ENCODE measurements around the gene OSGIN1.
"Not testable (repeated sequence)": the region's sequence is repeated elsewhere in the genome, so short reads cannot be mapped to it uniquely, and the experiment has no call there.

OSGIN1 gene

DNA sequence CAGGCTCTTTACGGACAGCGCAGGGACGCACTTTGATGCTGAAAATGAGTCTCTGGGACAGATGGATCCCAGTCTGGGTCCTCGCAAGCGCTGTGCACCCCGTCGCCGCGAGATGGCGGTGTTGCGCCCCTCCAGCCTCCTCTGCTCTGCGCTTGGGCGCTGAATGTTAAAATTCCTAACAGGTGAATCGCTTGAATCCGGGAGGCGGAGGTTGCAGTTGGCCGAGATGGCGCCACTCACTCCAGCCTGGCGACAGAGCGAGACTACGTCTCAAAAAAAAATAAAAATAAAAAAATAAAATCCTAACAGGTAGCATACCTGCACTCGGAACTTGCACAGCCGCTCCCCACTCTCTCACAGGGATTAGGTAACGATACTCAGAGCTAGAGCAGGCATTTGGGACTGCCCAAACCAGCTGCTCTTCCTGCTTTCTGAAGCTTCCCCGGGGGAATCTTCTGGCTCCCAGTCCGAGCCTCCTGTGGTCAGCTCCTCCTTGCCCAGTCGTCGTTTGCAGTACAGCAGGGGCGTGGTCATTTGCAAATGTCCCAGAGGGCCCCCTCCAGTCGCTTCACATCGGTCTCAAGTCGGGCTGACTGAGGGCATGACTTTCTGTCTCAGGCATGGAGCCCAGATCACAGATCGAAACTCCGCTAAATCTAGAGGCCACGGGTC lies 26.2 kb upstream of the OSGIN1 start:
- DNase-seq = peak; percentile 65

DNA sequence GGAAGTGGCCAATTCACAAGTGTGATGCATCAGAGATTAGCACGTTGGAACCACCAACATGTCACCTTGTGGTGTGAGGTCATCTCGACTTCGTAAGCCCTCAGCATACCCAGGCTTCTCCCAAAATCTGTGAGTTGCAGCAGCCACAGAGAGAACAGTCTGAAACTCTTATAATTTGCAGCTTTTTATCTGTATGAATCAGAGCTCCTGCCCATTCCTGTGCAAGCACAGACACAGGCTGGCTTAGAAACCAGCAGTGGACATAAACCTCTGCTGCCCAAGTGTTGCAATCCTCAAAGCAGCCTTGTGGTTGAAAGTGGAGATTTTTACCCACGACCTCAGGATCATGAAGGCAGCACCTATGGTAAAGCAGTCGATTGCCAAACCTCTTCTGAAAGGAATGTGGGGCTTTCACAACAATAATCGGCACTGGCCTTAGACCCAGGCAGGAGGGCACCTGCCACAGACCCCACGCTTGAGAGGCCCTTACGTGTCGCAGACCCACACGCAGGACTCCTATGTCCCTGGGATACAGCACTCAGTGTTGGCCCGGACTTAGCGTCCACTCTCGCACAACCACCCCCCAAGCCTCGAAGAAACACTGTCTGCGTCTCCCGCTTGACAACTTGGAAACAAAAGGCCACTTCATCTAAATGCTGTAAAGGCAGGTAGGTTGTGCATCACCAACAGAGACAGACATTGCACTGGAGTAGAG lies 24.5 kb upstream of the OSGIN1 start:
- DNase-seq = no peak

DNA sequence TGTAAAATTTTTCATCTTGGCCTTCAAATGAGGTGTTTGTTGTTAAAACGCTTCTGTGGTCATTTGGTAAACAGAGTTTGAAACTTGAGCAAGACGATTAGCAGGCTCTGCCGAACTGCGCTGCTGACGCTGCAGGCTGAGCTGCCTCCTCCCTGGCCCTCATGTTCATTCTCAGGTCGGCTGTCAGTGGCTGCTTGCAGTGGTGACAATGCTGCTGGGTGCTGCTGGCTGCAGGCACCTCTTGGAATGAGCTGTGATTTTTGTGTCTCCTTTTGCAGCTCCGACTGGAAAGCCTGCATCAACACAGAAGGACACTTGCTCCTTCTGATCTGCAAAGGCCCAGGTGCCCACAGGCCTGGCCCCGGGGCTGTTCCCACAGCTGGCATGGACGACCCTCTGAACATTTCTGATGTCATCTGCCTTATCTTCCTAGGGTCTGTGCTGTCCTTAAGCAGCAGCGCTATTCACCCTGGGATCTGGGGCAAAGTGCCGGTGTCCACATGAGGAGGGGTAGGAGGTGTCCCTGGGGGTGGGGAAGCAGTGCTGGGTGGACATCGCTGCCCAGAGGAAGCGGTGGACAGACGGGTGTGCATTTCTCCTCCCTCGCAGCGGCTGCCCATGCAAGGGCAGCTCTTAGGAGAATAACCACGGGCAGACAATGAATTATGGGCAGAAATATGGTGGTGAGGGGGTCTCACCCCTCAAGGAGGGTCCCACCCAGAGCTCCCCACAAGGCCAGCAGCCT lies 23.1 kb upstream of the OSGIN1 start:
- no peak for DNase-seq

DNA sequence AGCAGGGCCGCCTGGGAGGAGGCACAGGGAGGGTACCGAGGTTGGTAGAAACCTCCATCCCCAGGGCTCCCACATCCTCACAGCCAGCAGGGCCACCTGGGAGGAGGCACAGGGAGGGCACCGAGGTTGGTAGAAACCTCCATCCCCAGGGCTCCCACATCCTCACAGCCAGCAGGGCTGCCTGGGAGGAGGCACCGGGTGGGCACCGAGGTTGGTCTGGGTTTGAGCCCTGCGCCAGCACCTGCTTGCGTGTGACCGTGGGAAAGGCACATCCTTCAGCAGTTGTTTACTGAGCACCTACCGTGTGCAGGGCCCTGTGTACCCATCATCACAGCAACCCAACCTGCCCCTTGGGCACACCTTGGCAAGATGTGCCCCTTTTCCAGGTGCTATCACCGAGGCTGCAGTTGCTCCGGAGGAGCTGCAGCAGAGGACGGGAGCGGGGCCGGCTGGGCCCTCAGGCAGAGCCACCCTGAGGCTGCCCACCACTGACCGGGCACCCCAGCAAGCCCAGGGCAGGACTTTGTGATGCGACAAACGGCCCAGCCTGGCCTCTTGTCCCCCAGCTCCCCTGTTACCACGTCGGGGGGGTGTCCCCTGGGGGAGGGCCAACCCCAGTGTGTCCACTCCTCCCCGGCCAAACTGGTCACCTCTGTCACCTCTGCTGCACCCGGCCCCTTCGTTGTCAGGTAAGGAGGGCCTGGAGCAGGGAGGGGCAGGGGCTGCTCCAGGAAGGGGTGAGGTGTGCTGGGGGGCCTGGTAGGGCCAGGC lies 22.1 kb upstream of the OSGIN1 start:
- no peak for DNase-seq

DNA sequence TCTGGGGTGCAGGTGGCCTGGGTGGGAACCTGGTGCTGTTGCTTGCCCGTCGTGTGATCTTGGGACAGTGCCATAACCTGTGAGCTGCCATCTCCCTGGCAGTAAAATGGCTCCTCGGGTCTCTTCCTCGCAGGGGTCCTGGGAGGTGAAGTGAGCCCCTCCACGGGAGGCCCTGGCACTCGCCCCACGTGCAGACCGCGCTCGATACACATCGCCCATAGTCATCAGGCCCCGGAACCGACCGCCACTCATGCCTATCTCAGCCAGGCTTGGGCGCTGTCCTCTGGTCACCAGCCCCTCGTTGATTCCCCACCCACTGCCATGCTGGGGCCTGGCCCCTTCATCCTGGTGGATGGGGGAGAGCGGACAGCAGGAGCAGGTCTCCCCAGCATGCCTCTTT lies 21.5 kb upstream of the OSGIN1 start:
- DNase-seq = no peak

DNA sequence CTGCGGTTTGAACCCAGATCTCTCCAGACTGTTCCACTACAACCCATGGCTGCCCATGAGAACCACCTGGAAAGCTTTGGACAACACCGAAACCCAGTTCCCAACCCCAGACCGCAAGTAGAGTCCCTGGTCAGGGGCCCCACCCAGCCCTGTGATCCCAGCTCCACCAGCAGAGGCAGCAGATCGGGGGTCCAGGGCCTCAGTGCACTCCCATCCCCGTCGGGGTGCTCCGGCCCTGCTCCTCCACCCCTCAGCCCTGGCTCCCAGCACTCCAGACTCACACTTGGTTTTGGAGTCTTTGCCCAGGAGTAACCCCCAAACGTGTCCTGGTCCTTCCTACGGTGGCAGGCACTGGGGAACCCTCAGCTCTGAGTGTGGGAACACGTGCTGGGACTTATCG lies 20.7 kb upstream of the OSGIN1 start:
- no peak for DNase-seq

DNA sequence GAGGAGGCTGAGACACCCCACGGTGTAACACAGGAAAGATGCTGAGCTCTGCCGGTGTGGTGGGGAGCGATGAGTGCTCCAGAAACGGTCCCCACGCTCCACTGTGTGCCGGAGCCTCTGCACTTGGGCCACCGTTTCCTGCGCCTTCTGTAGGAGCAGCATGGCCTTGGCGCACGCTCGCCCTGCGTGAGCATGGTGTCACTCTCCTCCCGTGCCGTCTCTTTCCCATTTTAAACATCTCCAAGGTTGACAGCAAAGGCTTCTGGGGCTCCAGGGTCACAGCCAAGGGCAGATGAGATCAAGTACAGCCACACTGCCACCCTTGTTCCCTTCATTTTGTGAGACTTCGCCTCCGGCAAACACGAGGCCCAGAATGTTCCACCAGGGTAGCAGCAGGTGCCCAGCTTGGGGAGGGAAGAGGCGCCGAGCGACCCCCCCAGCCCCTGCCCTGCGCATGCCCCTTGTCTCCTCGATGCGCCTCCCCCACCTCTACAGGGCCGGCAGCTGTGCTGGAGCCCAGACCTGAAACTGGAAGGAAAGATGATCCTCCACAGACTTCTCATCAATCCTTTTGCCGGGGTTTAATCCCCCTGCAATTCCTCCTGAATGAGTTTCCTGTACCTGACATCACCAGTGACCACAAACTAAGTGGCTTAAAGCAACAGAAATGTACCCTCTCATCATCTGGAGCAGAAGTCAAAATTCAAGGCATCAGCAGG lies 19.9 kb upstream of the OSGIN1 start:
- no peak for DNase-seq

DNA sequence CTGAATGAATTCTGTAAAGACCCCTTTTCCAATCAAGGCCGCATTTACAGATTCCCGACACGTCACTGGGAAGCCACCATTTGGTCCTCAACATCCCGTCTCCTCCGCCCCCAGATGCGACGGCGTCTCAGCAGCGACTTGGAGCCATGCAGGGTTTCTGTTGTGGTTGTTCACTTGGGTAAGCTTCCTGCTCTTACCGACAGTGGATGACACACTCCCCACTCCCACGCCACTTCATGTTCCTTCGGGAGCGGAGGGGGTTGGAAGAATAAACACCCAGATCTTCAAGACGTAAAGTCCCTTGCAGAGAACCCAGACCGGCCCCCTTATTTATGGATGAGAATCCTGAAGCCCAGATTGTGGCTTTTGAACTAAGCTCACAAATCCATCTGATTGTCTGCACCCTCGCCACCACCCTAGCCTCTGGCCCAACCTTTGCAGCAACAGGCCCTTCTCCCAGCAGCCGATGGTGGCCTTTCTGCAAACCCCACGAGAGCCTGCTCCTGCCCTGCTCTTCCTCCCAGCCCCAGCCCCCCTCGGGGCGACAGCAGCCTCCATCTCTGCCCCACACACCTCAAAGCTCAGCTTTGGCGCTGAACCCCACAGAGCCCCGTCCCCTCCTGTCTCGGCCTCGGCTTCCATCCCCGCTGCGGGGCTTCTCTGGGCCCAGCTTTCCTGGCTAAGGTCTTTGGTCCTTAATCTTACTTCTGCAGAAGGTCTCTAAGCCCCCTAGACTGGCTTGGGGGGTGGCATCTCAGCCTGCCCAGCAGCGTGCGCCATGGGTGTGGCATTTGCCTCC lies 19.0 kb upstream of the OSGIN1 start:
- no peak for DNase-seq

DNA sequence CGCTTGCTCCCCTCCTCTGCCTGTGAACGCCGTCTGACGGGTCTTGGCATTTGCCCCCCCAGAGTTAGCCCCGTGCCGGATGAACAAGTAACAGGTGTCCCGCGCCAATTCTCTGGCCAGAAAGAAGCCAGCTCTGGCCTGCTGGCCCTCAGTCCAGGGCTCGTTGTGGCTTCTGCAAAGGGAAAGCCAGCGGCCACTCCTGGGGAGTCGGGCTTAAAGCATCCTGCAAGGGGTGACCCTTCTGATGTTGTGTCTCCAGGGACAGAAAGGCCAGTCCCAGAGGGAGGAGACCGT lies 18.4 kb upstream of the OSGIN1 start:
- DNase-seq = no peak

DNA sequence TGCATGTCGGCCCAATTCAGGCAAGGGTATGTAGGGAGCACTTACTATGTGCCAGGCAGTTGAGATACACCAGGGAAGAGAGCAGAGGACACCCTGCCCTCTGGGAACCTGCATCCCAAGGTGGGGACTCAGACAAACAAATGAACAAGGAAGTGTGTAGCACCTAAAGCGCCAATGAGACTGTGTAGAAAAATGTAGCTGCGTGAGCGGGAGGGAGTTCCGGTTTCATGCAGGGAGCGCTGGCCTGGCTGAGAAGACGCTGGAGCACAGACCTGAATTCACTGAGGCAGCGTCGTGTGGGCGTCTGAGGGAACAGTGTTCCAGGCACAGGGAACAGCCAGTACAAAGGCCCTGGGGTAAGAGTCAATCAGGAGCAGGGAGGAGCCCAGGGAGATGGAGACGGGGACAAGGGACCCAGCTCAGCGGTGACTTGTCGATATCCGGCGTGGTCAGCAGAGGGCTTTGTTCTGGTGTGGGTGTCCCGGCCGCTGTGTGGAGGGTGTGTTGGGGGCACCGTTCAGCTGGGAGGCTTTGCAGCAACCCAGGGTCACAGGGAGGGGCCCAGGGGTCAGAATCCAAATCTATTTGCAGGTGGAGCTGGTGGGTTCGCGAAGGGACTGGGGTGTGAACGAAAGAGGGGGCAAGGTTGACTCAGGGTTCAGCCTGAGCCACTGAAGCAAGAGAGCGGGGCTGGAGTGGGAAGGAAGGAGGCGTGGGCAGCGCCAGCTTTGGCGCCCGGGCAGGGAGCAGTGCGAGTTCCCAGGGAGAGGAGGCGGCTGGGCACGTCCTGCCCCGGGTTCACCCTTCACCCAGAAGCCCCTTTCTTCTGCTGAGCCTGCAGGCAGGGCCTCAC lies 17.8 kb upstream of the OSGIN1 start:
- DNase-seq = no peak

DNA sequence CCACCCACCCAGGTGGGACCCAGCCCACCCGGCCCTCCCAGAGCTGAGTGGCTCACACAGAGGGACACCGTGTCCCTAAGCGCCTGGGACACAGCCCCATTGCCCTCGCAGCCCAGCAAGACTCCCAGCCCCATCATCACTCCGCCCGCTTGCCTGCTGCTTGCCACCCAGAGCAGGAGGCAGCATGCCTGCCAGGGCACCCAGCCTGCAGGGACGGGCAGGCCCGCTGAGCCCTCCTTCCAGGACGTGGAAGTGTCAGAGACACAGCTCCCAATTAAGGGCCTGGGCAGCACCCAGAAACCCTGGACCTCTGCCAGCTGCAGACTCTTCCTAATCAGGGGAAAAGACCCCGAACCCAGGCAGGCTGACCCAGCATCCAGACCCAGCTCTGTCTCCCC lies 17.2 kb upstream of the OSGIN1 start:
- no peak for DNase-seq

DNA sequence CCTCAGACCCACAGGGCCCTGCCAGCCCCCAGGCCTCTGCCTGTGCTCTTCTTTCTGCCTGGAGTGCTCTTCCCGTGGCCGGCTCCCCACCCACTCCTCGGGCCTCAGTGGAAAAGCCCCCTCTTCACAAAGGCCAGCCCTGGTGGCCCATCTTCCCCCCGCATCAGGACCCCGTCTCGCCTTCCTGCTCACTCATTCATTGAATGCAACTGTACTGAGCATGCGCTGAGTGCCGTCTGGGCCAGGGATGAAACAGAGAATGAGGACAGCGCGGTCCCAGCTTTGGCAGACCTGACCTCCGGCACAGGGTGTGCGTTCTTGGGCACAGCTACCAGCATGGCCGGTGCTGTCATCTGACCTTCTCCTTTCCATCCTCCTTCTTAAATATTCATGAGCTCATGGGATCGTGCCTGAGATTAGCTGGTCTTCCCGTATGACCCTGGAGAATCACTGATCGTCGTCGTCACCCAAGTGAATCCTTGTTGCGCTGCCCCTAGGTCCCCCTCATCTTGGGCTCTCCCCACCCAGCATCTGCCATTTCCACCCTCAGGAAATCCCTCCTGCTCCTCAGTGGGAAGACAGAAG lies 16.4 kb upstream of the OSGIN1 start:
- no peak for DNase-seq

DNA sequence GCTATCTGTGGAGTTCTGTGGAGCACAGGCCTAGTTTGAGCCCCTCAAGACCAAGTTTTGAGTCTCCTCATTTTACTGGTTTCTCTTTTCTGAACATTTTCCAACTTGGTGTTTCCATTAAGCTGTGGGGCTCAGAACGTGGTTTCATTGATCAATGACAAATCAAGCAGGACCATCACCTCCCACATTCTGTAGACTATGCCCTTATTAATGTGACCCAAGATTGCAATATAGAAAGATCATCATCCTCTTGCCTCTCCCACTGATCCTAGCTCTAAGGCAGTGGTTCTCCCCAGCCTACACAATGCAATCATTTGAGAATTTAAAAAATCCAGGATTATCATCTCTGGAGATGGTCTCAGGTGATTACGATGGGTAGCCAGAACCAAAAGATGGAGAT lies 15.8 kb upstream of the OSGIN1 start:
- no peak for DNase-seq

DNA sequence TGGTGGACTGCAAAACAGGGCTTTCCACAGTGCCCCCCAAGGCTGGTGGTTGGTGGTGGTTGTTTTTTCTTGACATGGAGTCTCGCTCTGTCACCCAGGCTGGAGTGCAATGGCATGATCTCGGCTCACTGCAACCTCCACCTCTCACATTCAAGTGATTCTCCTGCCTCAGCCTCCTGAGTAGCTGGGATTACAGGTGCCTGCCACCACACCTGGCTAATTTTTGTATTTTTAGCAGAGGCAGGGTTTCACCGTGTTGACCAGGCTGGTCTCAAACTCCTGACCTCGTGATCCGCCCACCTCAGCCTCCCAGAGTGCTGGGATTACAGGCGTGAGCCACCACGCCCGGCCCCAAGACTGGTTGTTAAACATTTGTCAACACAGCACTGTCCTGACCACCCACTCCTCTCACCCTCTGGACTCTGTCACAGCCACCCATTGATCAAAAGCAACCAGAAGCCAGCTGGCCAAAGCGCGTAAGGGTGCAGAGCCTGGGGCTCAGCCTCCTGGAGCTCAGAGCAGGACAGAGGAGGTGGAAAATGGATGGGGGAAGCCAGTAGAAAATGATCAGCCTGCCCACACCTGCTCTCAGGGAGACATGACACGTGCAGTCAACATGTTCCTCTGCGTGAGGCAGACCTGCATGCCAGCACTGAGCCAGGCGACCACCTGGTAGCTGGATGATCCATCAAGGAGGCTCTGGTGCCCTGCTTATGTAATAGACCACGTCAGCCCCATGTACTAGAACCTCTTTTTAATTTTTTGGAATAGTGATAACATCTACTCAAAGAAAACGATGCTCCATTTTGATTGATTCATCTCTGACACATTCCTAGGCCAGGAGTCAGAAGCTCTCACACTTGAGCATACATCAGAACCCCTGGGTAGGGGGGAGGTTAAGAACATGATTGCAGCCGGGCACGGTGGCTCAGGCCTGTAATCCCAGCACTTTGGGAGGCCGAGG lies 14.8 kb upstream of the OSGIN1 start:
- DNase-seq = no peak

DNA sequence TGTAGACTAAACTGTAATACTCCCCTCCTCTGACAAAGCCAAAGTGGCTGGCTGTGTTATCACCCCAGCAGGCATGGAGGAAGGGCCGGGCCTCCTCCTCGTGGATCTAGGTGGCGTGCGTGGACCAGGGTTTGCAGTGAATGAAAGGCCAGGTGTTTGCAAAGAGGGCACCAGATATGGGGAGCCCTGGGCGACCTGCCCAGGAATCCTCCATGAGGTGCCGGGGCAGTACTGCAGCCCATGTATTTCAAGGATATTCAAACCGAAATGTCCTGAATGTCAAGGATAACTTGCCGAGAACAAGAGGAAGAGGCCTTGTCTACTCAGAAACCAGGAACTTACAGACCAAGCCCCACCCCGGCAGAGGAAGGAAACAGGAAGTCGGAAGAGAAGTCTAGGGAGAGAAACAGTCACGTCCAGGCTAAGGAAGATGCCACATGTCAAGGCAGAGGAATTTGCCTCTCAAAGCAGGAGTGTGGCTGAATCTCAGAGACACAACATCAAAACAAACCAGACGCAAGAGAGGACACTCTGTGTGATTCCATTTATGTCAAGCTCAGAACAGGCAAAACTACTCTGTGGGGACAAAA lies 13.7 kb upstream of the OSGIN1 start:
- DNase-seq = no peak

DNA sequence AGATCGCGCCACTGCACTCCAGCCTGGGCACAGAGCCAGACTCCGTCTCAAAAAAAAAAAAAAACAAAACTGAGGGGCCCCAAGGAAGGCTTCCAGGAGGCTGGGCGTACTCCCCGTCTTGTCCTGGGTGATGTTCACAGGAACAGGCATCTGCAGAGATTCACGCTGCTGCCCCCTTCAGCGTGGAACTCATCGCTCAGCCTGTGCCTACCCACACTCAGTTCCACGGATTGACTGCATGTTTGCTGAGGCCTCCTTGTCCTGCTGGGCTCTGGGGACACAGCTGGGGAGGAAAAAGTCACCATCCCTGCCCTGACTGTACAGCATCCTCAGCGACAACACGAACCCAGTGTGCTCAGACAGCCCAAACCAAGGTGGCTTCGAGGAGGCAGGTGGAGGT lies 12.9 kb upstream of the OSGIN1 start:
- no peak for DNase-seq

DNA sequence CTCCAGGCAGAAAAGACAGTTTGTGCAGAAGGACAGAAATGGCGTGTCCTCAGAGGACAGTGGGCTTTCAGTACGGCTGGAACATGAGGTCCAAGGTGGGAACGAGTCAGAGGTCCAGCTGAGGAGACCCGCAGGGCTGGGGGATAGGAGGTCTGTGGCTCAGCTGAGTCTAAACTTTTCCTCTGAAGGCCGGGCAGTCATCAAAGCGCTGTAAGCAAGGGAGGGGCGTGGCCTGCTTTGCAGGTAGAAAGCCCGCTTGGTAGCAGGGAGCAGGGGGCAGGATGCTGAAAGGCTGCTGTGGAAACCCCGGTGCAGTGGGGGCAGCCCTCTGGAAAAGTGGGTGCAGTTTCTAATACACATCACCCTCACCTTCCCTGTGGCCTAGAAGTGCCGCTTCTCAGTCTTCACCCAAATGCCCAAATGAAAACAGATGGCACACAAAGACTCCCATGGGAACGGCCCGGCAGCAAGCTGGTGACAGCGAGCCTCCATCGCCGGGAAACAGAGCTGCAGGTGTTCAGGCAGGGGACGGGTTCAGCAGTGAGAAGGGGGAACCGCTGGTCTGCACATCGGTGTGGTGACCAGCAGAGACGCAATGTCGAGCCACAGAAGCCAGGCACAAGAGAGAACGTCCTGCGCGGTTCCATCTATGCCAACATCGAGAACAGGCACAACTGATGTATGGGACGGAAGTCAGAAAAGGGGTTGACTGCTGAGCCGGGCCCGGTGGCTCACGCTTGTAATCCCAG lies 12.2 kb upstream of the OSGIN1 start:
- no peak for DNase-seq

DNA sequence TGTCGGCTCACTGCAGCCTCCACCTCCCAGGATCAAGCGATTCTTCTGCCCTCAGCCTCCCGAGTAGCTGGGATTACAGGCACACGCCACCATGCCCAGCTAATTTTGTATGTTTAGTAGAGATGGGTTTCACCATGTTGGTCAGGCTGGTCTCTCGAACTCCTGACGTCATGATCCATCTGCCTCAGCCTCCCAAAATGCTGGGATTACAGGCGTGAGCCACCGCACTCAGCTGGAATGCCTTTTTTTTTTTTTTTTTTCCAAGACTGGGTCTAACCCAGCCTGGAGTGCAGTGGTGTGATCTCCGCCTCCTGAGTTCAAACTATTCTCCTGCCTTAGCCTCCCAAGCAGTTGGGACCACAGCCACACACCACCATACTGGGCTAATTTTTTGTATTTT lies 11.5 kb upstream of the OSGIN1 start:
- DNase-seq = not testable (repeated sequence)
